Prostate gland (tissue), 2 donors: ENCODE results near the gene ZNF717. TPM values are rescaled to one million over a fixed set of nuclear protein-coding genes. Genes with fewer than 3 reads are reported as not detected.

Experiments
- DNase-seq: peaks from one replicate; pipeline ENCODE4 v3.0.0-alpha.2; 2019; ENCODE audit warnings: low spot score
- H3K27ac ChIP-seq, 2 donors: fragments of 200-600 bp; sonication (generic); 2 replicates each; pipeline ENCODE4 v1.5.1; 2017 to 2019
- H3K27me3 ChIP-seq: fragments of 200-600 bp; sonication (generic); replicated peaks from 2 replicates; pipeline ENCODE4 v1.5.1; 2019; ENCODE audit not compliant: insufficient read depth
- H3K36me3 ChIP-seq, 2 donors: fragments of 200-600 bp; sonication (generic); 1 replicate in 1 of 2; 2 replicates in 1 of 2; pipeline versions ENCODE4 v1.5.1 to v1.8.1; 2017 to 2019
- H3K4me1 ChIP-seq: fragments of 200-600 bp; sonication (generic); replicated peaks from 2 replicates; pipeline ENCODE4 v1.5.1; 2019
- H3K4me3 ChIP-seq, 2 donors: fragments of 200-600 bp; sonication (generic); 2 replicates each; pipeline ENCODE4 v1.5.1; 2017 to 2019
- H3K9me3 ChIP-seq: fragments of 200-600 bp; sonication (generic); 2 replicates; pipeline ENCODE4 v1.5.1; 2017
- POLR2A ChIP-seq: fragments of 450-650 bp; IDR thresholded peaks from one replicate; pipeline ENCODE4 v1.6.1; 2016; ENCODE audit warnings: antibody characterized with exemption, mild to moderate bottlenecking
- POLR2AphosphoS5 ChIP-seq: sonication (generic); formaldehyde crosslinking; IDR thresholded peaks from one replicate; pipeline ENCODE4 v1.6.1; 2017; ENCODE audit warnings: antibody characterized with exemption
- WGBS: methylation state at CpG from one replicate; pipeline ENCODE4 v1.1.5; 2018; 5-methylcytosine and 5-hydroxymethylcytosine counted together
- intact Hi-C: fragments of 100-400 bp; cut with DNase I; formaldehyde crosslinking; loops from one replicate; pipeline ENCODE4 v1.14.2; 2022
- microRNA-seq: library from miRNA; unstranded; fragments of <30 nt; microRNA quantifications from one replicate; pipeline ENCODE4, GENCODE V29; 2016
- small RNA-seq, 2 donors: library from RNA; depleted of rRNA; stranded (forward); fragments of <200 nt; gene quantifications; one replicate each; pipeline ENCODE3, GENCODE V24; 2016
- total RNA-seq, 2 donors: library from RNA; depleted of rRNA; stranded (reverse); fragments of >200 nt; gene quantifications; one replicate each; pipeline ENCODE4 v1.1.0, GENCODE V29; 2016
- TF ChIP-seq, protein P1 (sequence below), 4 experiments: fragments of 200-600 bp in 2 of 4; fragments of 450-650 bp in 2 of 4; sonication (generic) in 2 of 4; IDR thresholded peaks; 1 replicate in 3 of 4; 2 replicates in 1 of 4; pipeline ENCODE4 v1.5.1; 2016 to 2019; ENCODE audit warnings: antibody characterized with exemption in 4 of 4, mild to moderate bottlenecking in 2 of 4, moderate library complexity in 2 of 4

Gene ZNF717
- total RNA-seq, 2 donors from 2014 or later = 14.8 to 15.2 TPM

DNA sequence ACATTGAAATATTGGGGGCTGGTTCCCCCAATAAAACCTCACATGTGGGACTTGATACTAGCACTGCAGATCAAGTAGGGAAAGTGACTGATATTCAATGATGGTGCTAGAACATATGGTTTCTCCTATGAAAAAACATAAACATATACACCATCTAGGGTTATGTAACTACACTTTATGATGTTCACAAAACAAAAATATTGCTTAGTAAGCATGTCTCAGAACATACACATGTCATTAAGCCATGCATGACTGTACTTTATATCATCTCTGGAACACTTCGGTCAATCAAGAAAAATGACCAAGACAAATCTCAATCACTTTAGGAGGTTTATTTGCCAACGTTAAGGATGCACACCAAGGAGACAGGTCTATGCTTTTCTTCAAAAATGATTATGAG is 57.4 kb downstream of the ZNF717 start:
- DNase-seq = no peak
- no peak overlapping the region for H3K27ac ChIP-seq
- H3K9me3 ChIP-seq = no peaks in the 10 kb centered on the region
- no peaks in the 10 kb centered on the region for H3K4me1 ChIP-seq
- H3K36me3 ChIP-seq = no peaks in the 10 kb centered on the region
- 98% methylated on average over 2 of the region's 2 CpGs for WGBS
- no peaks in the 10 kb centered on the region for H3K27me3 ChIP-seq
- no peak for TF ChIP-seq POLR2AphosphoS5
- TF ChIP-seq, protein P1, sequence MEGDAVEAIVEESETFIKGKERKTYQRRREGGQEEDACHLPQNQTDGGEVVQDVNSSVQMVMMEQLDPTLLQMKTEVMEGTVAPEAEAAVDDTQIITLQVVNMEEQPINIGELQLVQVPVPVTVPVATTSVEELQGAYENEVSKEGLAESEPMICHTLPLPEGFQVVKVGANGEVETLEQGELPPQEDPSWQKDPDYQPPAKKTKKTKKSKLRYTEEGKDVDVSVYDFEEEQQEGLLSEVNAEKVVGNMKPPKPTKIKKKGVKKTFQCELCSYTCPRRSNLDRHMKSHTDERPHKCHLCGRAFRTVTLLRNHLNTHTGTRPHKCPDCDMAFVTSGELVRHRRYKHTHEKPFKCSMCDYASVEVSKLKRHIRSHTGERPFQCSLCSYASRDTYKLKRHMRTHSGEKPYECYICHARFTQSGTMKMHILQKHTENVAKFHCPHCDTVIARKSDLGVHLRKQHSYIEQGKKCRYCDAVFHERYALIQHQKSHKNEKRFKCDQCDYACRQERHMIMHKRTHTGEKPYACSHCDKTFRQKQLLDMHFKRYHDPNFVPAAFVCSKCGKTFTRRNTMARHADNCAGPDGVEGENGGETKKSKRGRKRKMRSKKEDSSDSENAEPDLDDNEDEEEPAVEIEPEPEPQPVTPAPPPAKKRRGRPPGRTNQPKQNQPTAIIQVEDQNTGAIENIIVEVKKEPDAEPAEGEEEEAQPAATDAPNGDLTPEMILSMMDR (IDR thresholded peaks at IDR 0.05) = no peak
- TF ChIP-seq POLR2A = no peak
- intact Hi-C loops = no loop called here
- no peak overlapping the region for H3K4me3 ChIP-seq

DNA sequence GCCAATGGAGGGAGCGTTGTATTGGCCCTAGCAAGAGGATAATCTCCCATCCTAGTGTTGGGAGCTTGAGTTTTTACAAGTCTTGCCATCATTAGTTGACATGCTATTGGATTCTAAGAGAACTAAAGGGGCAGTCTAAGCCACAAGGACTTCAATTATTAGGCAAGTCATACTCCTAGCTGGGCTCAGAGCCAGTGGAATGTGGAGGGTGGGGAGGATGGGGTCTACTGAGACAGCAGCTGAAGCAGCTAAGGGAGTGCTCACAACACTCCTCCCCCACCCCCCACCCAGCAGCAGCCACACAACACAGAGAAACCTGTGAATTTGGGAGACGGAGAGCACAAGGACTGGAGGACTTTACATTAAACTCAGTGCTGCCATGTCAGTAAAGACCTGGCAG is 93.3 kb downstream of the ZNF717 start:
- Histone ChIP-seq H3K27ac (no peak overlapping the region), H3K36me3 (no peaks in the 10 kb centered on the region), H3K4me1 (no peaks in the 10 kb centered on the region), H3K27me3 (no peaks in the 10 kb centered on the region), H3K4me3 (no peak overlapping the region), H3K9me3 (no peaks in the 10 kb centered on the region)
- intact Hi-C loops = no loop called here
- WGBS = 67% methylated on average over 2 of the region's 2 CpGs
- no peak for DNase-seq
- no peak for TF ChIP-seq POLR2AphosphoS5
- TF ChIP-seq, protein P1 (IDR thresholded peaks at IDR 0.05) = no peak
- no peak for TF ChIP-seq POLR2A

DNA sequence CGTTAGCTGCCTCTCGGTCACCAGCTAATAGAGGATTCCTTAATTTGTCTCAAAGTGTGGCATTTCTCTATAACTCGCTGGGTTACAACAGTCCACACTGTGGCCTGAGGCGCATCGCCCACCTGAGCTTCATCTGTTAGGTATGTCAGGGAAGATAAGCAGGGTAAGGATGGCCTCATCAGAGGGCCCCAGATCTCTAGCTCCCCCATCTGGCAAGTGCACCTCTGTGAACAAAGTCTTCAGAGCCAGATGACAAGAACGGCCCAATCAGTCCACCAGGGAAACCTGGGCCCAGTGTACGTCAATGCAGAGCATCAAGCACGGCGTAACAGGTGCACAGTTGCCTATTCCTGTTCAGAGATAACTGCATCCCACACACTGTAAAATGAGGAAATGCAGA is 98.0 kb downstream of the ZNF717 start:
- 96% methylated on average over 9 of the region's 9 CpGs for WGBS

More for the DNA sequence above, 98.0 kb downstream of the ZNF717 start:
- no peaks in the 10 kb centered on the region for H3K4me1 ChIP-seq
- H3K9me3 ChIP-seq = no peaks in the 10 kb centered on the region
- no peaks in the 10 kb centered on the region for H3K27me3 ChIP-seq
- no peak for DNase-seq
- H3K27ac ChIP-seq = no peak overlapping the region
- no peaks in the 10 kb centered on the region for H3K36me3 ChIP-seq
- no peak overlapping the region for H3K4me3 ChIP-seq
- no peak for TF ChIP-seq POLR2A
- TF ChIP-seq, protein P1 (IDR thresholded peaks at IDR 0.05) = no peak
- no peak for TF ChIP-seq POLR2AphosphoS5
- intact Hi-C loops = no loop called here

Small RNA genes lying within 50 kb of the gene (microRNA-seq; reads per million reads assigned to microRNA genes)
- not detected for gene MIR4273

Small RNA genes lying within 50 kb of the gene (small RNA-seq; reads per million reads assigned to genes)
- gene MIR4273 = 0 reads per million in 2 donors

Other genes with a start within 250 kb of the ZNF717 start
- not detected for gene FRG2C, start 121.2 kb downstream of the ZNF717 start, total RNA-seq